Testis (tissue), 2 donors: ENCODE data around the gene CETN1.

Experiments
- CTCF ChIP-seq, 3 experiments: fragments of 450-650 bp in 2 of 3; fragments of 200-600 bp in 1 of 3; sonication (generic) in 1 of 3; IDR thresholded peaks; one replicate each; pipeline ENCODE4 v1.5.1; 2016 to 2019; ENCODE audit warnings: antibody characterized with exemption in 3 of 3, mild to moderate bottlenecking in 2 of 3, moderate library complexity in 1 of 3
- POLR2A ChIP-seq: fragments of 450-650 bp; IDR thresholded peaks from one replicate; pipeline ENCODE4 v1.6.1; 2017; ENCODE audit warnings: antibody characterized with exemption, mild to moderate bottlenecking, moderate library complexity

GRCh38 chr18:631560-631959 lies 51.4 kb downstream of the CETN1 start:
- TF ChIP-seq CTCF (IDR thresholded peaks at IDR 0.05) (no peak), POLR2A (no peak)
